CD14-positive monocyte (primary cell): Measurements from ENCODE around the gene DHX30. TPM values are rescaled to one million over a fixed set of nuclear protein-coding genes. Genes with fewer than 3 reads are reported as not detected.
A peak's percentile ranks its signal among the peaks of the same experiment; 100 is the strongest.

Source experiments
- DNase-seq, 3 donors: peaks; one replicate each; pipeline ENCODE4 v3.0.0-alpha.2; 2011 to 2022
- H2AFZ ChIP-seq: 2 replicates; pipeline ENCODE4 v1.6.0; 2012; ENCODE audit warnings: mild to moderate bottlenecking, low read depth, low read length, inconsistent platforms; ENCODE audit not compliant: insufficient read depth, poor library complexity, severe bottlenecking
- H3K27ac ChIP-seq, 2 donors: 1 replicate in 1 of 2; 2 replicates in 1 of 2; pipeline ENCODE4 v1.5.1; 2012 to 2013; ENCODE audit warnings: low read length in 2 of 2, control low read depth in 1 of 2, inconsistent platforms in 1 of 2, low read depth in 1 of 2, mild to moderate bottlenecking in 1 of 2
- H3K27me3 ChIP-seq, 2 donors: one replicate each; pipeline versions ENCODE4 v1.6.0 to v1.6.1; 2011 to 2013; ENCODE audit warnings: low read length in 2 of 2; ENCODE audit not compliant: control insufficient read depth in 2 of 2, insufficient read depth in 2 of 2
- H3K36me3 ChIP-seq, 2 donors: replicated peaks in 1 of 2; 1 replicate in 1 of 2; 2 replicates in 1 of 2; pipeline versions ENCODE4 v1.5.1 to v1.6.1; 2012 to 2013; ENCODE audit warnings: low read length in 2 of 2, control low read depth in 1 of 2, inconsistent platforms in 1 of 2, mild to moderate bottlenecking in 1 of 2; ENCODE audit not compliant: insufficient read depth in 2 of 2, control insufficient read depth in 1 of 2
- H3K4me1 ChIP-seq, 2 donors: 1 replicate in 1 of 2; 2 replicates in 1 of 2; pipeline versions ENCODE4 v1.5.1 to v1.6.1; 2012 to 2013; ENCODE audit warnings: low read length in 2 of 2, control low read depth in 1 of 2, inconsistent platforms in 1 of 2, mild to moderate bottlenecking in 1 of 2, moderate library complexity in 1 of 2; ENCODE audit not compliant: insufficient read depth in 2 of 2, control insufficient read depth in 1 of 2
- H3K4me2 ChIP-seq: replicated peaks from 2 replicates; pipeline ENCODE3; 2012; ENCODE audit warnings: low read length, moderate library complexity, mild to moderate bottlenecking; ENCODE audit not compliant: poor library complexity, severe bottlenecking; ENCODE audit errors: extremely low read depth
- H3K4me3 ChIP-seq, 3 experiments: fragments of 200-600 bp in 1 of 3; sonication (generic) in 1 of 3; replicated peaks in 1 of 3; 1 replicate in 2 of 3; 2 replicates in 1 of 3; pipeline ENCODE4 v1.5.1; 2011 to 2013; ENCODE audit warnings: low read length in 3 of 3, mild to moderate bottlenecking in 3 of 3, control low read depth in 2 of 3, low read depth in 2 of 3, inconsistent platforms in 1 of 3, moderate library complexity in 1 of 3
- H3K79me2 ChIP-seq: 2 replicates; pipeline ENCODE4 v1.6.0; 2012; ENCODE audit warnings: mild to moderate bottlenecking, control low read depth, inconsistent platforms, low read length, moderate library complexity; ENCODE audit not compliant: insufficient read depth
- H3K9ac ChIP-seq: 2 replicates; pipeline ENCODE4 v1.6.0; 2017; ENCODE audit warnings: low read length, mild to moderate bottlenecking; ENCODE audit not compliant: insufficient read depth, poor library complexity, severe bottlenecking
- H3K9me3 ChIP-seq, 2 donors: replicated peaks in 1 of 2; 1 replicate in 1 of 2; 2 replicates in 1 of 2; pipeline versions ENCODE4 v1.5.1 to v1.6.1; 2012 to 2013; ENCODE audit warnings: low read length in 2 of 2, control low read depth in 1 of 2; ENCODE audit not compliant: control insufficient read depth in 1 of 2, insufficient read depth in 1 of 2
- H4K20me1 ChIP-seq: 2 replicates; pipeline ENCODE4 v1.6.0; 2012; ENCODE audit warnings: mild to moderate bottlenecking, low read length, control low read depth, moderate library complexity; ENCODE audit not compliant: insufficient read depth
- H3K27ac Mint-ChIP-seq, 7 donors: one replicate each; pipeline ENCODE4 v1.8.0; 2020; ENCODE audit warnings: mild to moderate bottlenecking in 7 of 7, mixed read lengths in 7 of 7, moderate library complexity in 6 of 7, inconsistent platforms in 2 of 7
- H3K27me3 Mint-ChIP-seq, 3 donors: one replicate each; pipeline ENCODE4 v1.8.0; 2021 to 2022; ENCODE audit warnings: low read depth in 3 of 3, mild to moderate bottlenecking in 3 of 3, mixed read lengths in 3 of 3, moderate library complexity in 3 of 3, inconsistent platforms in 1 of 3
- H3K36me3 Mint-ChIP-seq, 2 donors: one replicate each; pipeline ENCODE4 v1.8.0; 2020; ENCODE audit warnings: mixed read lengths in 2 of 2, inconsistent platforms in 1 of 2, mild to moderate bottlenecking in 1 of 2
- H3K4me1 Mint-ChIP-seq: one replicate; pipeline ENCODE4 v1.8.0; 2020; ENCODE audit warnings: mild to moderate bottlenecking, mixed read lengths
- H3K4me3 Mint-ChIP-seq, 2 donors: one replicate each; pipeline ENCODE4 v1.8.0; 2020; ENCODE audit warnings: mild to moderate bottlenecking in 2 of 2, mixed read lengths in 2 of 2, moderate library complexity in 1 of 2
- H3K9me3 Mint-ChIP-seq, 7 donors: one replicate each; pipeline ENCODE4 v1.8.0; 2020 to 2022; ENCODE audit warnings: mixed read lengths in 7 of 7, mild to moderate bottlenecking in 6 of 7, moderate library complexity in 6 of 7, inconsistent platforms in 2 of 7
- WGBS: methylation state at CpG from one replicate; pipeline ENCODE4 v1.1.5; 2013; ENCODE audit warnings: missing lambda C conversion rate; ENCODE audit not compliant: insufficient coverage; 5-methylcytosine and 5-hydroxymethylcytosine counted together
- intact Hi-C, 2 donors: fragments of 100-400 bp; cut with micrococcal nuclease; formaldehyde crosslinking; loops; one replicate each; pipeline versions ENCODE4 v1.15.0 to v1.15.1; 2023
- polyA plus RNA-seq, 3 donors: library from polyadenylated mRNA; depleted of rRNA in 1 of 3; unstranded in 2 of 3; stranded (reverse) in 1 of 3; fragments of 300-500 nt in 2 of 3; fragments of >200 nt in 1 of 3; fragmentation: Illumina TruSeq in 2 of 3; gene quantifications; 1 replicate in 2 of 3; 2 replicates in 1 of 3; pipeline ENCODE4 v1.2.3, GENCODE V29; 2012 to 2021
- TF ChIP-seq, protein P1 (sequence below): fragments of 200-600 bp; IDR thresholded peaks from one replicate; pipeline ENCODE4 v1.8.0; 2022; ENCODE audit warnings: antibody characterized with exemption, mild to moderate bottlenecking

DHX30 gene
- polyA plus RNA-seq, 3 donors: 19.4 to 43.9 (median 20.1) TPM

DNA sequence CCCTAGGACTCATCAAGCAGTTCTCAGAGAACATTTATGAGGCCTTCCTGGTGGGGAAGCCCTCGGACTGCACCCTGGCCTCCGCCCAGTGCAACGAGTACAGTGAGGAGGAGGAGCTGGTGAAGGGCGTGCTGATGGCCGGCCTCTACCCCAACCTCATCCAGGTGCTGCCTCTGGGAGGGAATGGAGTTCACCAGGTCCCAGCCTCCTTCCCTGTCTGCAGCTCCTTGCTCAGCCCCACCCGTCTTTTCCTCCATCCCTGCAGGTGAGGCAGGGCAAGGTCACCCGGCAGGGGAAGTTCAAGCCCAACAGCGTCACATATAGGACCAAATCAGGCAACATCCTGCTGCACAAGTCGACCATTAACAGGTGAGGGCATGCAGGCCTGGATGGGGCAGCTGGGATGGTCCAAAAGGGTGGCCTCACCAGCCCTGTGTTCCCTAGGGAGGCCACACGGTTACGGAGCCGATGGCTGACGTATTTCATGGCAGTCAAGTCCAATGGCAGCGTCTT is 46.3 kb downstream of the DHX30 start:
- Histone ChIP-seq H3K36me3 (peaks cover 73 to 97% of the 10 kb centered on the region in 2 donors), H3K79me2 (no peaks in the 10 kb centered on the region), H2AFZ (no peak overlapping the region), H3K27me3 (no peaks in the 10 kb centered on the region), H3K27ac (no peak overlapping the region), H4K20me1 (peaks cover 4% of the 10 kb centered on the region), H3K9me3 (no peaks in the 10 kb centered on the region), H3K9ac (no peak overlapping the region), H3K4me2 (no peak overlapping the region), H3K4me1 (no peaks in the 10 kb centered on the region), H3K4me3 (no peak overlapping the region)
- TF ChIP-seq, protein P1, sequence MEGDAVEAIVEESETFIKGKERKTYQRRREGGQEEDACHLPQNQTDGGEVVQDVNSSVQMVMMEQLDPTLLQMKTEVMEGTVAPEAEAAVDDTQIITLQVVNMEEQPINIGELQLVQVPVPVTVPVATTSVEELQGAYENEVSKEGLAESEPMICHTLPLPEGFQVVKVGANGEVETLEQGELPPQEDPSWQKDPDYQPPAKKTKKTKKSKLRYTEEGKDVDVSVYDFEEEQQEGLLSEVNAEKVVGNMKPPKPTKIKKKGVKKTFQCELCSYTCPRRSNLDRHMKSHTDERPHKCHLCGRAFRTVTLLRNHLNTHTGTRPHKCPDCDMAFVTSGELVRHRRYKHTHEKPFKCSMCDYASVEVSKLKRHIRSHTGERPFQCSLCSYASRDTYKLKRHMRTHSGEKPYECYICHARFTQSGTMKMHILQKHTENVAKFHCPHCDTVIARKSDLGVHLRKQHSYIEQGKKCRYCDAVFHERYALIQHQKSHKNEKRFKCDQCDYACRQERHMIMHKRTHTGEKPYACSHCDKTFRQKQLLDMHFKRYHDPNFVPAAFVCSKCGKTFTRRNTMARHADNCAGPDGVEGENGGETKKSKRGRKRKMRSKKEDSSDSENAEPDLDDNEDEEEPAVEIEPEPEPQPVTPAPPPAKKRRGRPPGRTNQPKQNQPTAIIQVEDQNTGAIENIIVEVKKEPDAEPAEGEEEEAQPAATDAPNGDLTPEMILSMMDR: no peak
- Mint-ChIP-seq H3K9me3 (no peaks in the 10 kb centered on the region), H3K27ac (peak overlapping the region in 1 of 7 donors; percentile 31), H3K36me3 (peaks cover 72 to 97% of the 10 kb centered on the region in 2 donors), H3K4me1 (peaks cover 3% of the 10 kb centered on the region), H3K4me3 (no peak overlapping the region), H3K27me3 (peaks cover 0 to 3% (median 0%) of the 10 kb centered on the region in 3 donors)
- DNase-seq: no peak
- WGBS: 96% methylated on average over 10 of the region's 14 CpGs
- intact Hi-C loops: no loop called here

DNA sequence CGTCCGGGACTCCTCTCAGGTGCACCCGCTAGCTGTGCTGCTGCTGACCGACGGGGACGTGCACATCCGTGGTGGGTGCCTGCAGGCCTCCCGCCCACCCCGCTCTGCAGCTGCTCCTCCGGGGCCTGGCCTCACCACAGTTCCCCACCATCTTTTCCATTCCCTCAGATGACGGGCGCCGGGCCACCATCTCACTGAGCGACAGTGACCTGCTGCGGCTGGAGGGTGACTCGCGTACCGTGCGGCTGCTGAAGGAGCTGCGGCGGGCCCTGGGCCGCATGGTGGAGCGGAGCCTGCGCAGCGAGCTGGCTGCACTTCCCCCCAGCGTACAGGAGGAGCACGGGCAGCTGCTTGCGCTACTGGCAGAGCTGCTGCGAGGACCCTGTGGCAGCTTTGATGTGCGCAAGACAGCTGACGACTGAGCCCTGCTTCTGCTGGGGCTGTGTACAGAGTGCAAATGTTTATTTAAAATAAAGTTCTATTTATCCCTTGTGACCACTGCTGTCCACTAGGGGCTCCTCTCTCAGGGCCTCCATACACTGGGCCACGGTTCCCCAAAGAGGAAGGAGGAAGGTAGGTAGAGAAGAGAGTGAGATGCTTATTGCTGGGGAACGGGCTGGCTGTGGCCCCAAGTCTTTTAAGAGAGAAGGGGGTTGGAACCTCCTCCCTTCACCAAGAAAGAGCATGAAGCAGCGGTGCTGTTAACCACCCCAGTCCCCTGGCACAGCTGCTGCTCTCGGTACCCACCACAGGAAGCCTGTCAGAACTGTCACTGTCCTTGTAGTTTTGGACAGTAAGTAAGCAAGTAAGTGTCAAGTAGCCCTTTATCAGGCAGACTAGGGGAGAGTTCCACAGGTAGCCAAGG is 47.0 kb downstream of the DHX30 start:
- peaks cover 3% of the 10 kb centered on the region for H3K4me1 Mint-ChIP-seq
- Histone ChIP-seq H3K79me2 (no peaks in the 10 kb centered on the region), H4K20me1 (peaks cover 4% of the 10 kb centered on the region), H3K4me3 (no peak overlapping the region), H3K27ac (no peak overlapping the region), H3K9me3 (no peaks in the 10 kb centered on the region), H3K27me3 (no peaks in the 10 kb centered on the region), H3K36me3 (peaks cover 75 to 97% of the 10 kb centered on the region in 2 donors), H3K9ac (no peak overlapping the region), H2AFZ (no peak overlapping the region), H3K4me2 (no peak overlapping the region), H3K4me1 (no peaks in the 10 kb centered on the region)
- no peak overlapping the region for H3K4me3 Mint-ChIP-seq
- H3K36me3 Mint-ChIP-seq: peaks cover 71 to 97% of the 10 kb centered on the region in 2 donors
- WGBS: 96% methylated on average over 27 of the region's 35 CpGs
- peak overlapping the region in 3 of 7 donors; percentile 53 to 63 (median 57) for H3K27ac Mint-ChIP-seq
- no peak for DNase-seq
- intact Hi-C loops: no loop called here
- H3K27me3 Mint-ChIP-seq: peaks cover 0 to 3% (median 0%) of the 10 kb centered on the region in 3 donors
- TF ChIP-seq, protein P1: peak; percentile 34
- H3K9me3 Mint-ChIP-seq: no peaks in the 10 kb centered on the region
